Skeletal muscle satellite cell (primary cell): ENCODE results near the gene NHLH1.

ENCODE experiments used
- H3K27me3 ChIP-seq: 2 replicates; pipeline ENCODE4 v1.7.0; 2013; ENCODE audit warnings: low read length; ENCODE audit not compliant: control insufficient read depth, insufficient read depth
- H3K36me3 ChIP-seq: 2 replicates; pipeline ENCODE4 v1.7.0; 2013; ENCODE audit warnings: mild to moderate bottlenecking, control low read depth, low read length; ENCODE audit not compliant: insufficient read depth
- H3K4me1 ChIP-seq: 2 replicates; pipeline ENCODE4 v1.7.0; 2013; ENCODE audit warnings: low read length; ENCODE audit not compliant: control insufficient read depth, insufficient read depth
- H3K4me2 ChIP-seq: 2 replicates; pipeline ENCODE4 v1.7.0; 2013; ENCODE audit warnings: mild to moderate bottlenecking, low read length
- H3K4me3 ChIP-seq: 2 replicates; pipeline ENCODE4 v1.7.0; 2013; ENCODE audit warnings: low read length
- H3K9ac ChIP-seq: 2 replicates; pipeline ENCODE4 v1.7.0; 2013; ENCODE audit warnings: mild to moderate bottlenecking, low read depth, low read length, moderate library complexity
- H3K9me3 ChIP-seq: replicated peaks from 2 replicates; pipeline ENCODE4 v1.7.0; 2013; ENCODE audit warnings: mild to moderate bottlenecking, control low read depth, low read length

The NHLH1 gene

GRCh38 chr1:160397651-160398050 lies 30.8 kb downstream of the NHLH1 start:
- H3K4me2 ChIP-seq, result no peak overlapping the region
- H3K36me3 ChIP-seq, result no peaks in the 10 kb centered on the region
- H3K4me1 ChIP-seq, result peaks cover 3% of the 10 kb centered on the region
- H3K27me3 ChIP-seq, result peaks cover 64% of the 10 kb centered on the region
- H3K4me3 ChIP-seq, result no peak overlapping the region
- H3K9ac ChIP-seq, result no peak overlapping the region
- H3K9me3 ChIP-seq, result no peaks in the 10 kb centered on the region

GRCh38 chr1:160398823-160399222 lies 32.0 kb downstream of the NHLH1 start:
- no peaks in the 10 kb centered on the region for H3K9me3 ChIP-seq
- no peak overlapping the region for H3K4me3 ChIP-seq
- H3K27me3 ChIP-seq, result peaks cover 75% of the 10 kb centered on the region
- no peak overlapping the region for H3K4me2 ChIP-seq
- peaks cover 3% of the 10 kb centered on the region for H3K4me1 ChIP-seq
- no peak overlapping the region for H3K9ac ChIP-seq
- H3K36me3 ChIP-seq, result no peaks in the 10 kb centered on the region

- Histone ChIP-seq H3K4me3 (peak overlapping the region; percentile 68), H3K9ac (peak overlapping the region; percentile 56), H3K27me3 (peaks cover 84% of the 10 kb centered on the region)
Observed at GRCh38 chr1:160399544-160400222, 32.8 kb downstream of the NHLH1 start.

GRCh38 chr1:160400223-160400645 lies 33.4 kb downstream of the NHLH1 start, which contains the start of gene VANGL2:
Gene VANGL2, plus strand, starts transcription at chr1:160400564. Its CDS starts 15,274 bp downstream, at chr1:160415838.
- Histone ChIP-seq H3K36me3 (no peaks in the 10 kb centered on the region), H3K27me3 (peaks cover 84% of the 10 kb centered on the region), H3K4me3 (peak within 1 kb of the TSS; percentile 68), H3K4me2 (peak within 1 kb of the TSS; percentile 79), H3K9me3 (no peaks in the 10 kb centered on the region), H3K9ac (peak within 1 kb of the TSS; percentile 56), H3K4me1 (peaks cover 3% of the 10 kb centered on the region)

More at GRCh38 chr1:160399544-160400222, 32.8 kb downstream of the NHLH1 start:
- H3K4me1 ChIP-seq, result peaks cover 3% of the 10 kb centered on the region
- H3K9me3 ChIP-seq, result no peaks in the 10 kb centered on the region
- H3K36me3 ChIP-seq, result no peaks in the 10 kb centered on the region
- peak overlapping the region; percentile 79 for H3K4me2 ChIP-seq

DNA sequence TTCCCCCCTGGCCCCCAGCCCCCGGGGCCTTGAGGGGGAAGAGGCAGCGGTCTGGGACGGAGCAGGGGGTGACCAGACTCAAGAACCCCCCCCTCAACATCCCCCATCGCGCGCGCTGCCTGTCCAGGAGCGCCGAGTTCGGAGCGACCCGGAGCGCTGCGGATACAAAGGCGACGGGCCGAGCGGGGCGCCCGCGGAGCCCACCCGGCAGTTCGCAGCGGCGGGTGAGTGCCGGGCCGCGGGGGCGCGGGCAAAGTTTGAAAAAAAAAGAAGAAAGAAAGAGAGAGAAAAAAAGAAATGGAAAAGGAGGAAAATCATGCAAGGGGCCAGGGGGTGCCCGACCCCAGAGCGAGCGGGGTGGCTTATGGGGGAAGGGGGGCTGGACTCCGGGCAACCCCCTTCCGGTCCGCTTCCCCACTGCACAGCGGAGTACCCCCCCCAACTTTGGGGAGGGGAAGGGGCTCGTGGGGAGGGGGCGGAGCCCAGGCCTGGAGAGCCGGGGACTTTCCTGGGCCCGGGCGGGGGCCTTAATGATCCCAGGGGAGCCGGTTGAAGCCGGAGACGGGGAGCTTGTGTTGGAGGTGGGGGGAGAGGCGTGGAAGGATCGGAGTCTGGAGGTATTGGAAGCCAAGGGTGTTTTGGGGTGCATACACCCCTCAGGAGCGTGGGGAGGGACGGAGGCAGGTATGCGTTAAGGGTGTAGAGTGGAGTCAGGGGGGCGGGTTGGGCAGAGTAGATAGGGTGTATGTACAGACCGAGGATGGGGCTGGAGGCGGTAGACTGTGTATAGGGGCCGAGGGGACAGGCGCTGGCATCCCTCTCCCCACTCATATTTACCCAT lies 34.0 kb downstream of the NHLH1 start:
- H3K27me3 ChIP-seq, result peaks cover 83% of the 10 kb centered on the region

GRCh38 chr1:160401487-160401805 lies 34.6 kb downstream of the NHLH1 start:
- no peaks in the 10 kb centered on the region for H3K36me3 ChIP-seq
- H3K4me3 ChIP-seq, result no peak overlapping the region
- no peak overlapping the region for H3K4me2 ChIP-seq
- H3K27me3 ChIP-seq, result peaks cover 82% of the 10 kb centered on the region
- H3K9me3 ChIP-seq, result no peaks in the 10 kb centered on the region
- H3K9ac ChIP-seq, result no peak overlapping the region
- peaks cover 3% of the 10 kb centered on the region for H3K4me1 ChIP-seq

More for the DNA sequence above, 34.0 kb downstream of the NHLH1 start:
- Histone ChIP-seq H3K4me2 (peak overlapping the region; percentile 63), H3K4me1 (peaks cover 3% of the 10 kb centered on the region), H3K4me3 (peak overlapping the region; percentile 57), H3K9ac (peak overlapping the region; percentile 38), H3K36me3 (no peaks in the 10 kb centered on the region), H3K9me3 (no peaks in the 10 kb centered on the region)

GRCh38 chr1:160402001-160402795 lies 35.3 kb downstream of the NHLH1 start:
- H3K9me3 ChIP-seq, result no peaks in the 10 kb centered on the region
- peaks cover 3% of the 10 kb centered on the region for H3K4me1 ChIP-seq
- no peak overlapping the region for H3K4me2 ChIP-seq
- no peak overlapping the region for H3K4me3 ChIP-seq
- peaks cover 76% of the 10 kb centered on the region for H3K27me3 ChIP-seq
- no peak overlapping the region for H3K9ac ChIP-seq
- no peaks in the 10 kb centered on the region for H3K36me3 ChIP-seq

DNA sequence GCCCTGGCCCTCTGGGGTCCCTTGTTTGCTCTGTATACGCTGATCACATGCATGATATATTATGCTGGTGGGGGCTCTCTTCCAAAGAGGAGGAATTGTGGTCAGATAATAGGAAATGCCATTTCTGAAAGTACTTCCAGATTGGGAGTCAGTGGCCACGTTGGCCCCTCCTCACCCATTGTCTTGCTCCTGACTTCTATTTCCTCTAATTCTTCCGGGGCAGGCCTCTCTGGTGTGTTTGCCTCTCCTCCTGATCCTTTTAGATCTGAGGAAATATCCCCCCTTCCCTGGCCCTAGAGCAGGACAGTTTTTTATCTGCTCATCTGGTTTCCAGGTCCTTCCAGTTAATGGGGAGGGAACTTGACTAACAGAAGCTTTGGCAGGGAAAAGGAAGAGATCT lies 36.4 kb downstream of the NHLH1 start:
- Histone ChIP-seq H3K4me1 (peaks cover 3% of the 10 kb centered on the region), H3K9me3 (no peaks in the 10 kb centered on the region)

DNA sequence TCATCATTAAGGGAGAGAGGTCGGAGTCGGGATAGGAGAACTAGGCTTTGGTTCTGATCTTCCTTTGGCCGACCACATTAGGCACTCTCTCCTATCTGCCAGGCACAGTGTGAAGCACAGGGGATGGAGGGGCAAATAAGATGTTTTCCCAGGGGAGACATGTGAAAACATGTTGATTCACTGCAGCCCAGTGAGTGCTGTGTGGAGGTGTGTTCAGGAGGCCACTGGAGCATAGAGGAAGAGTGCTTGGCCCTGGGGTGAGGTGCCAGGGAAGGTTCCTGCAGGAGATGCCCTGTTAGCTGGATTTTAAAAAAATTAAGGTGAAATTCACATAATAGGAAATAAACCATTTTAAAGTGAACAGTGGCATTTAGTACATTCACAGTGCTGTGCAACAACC lies 37.2 kb downstream of the NHLH1 start:
- no peaks in the 10 kb centered on the region for H3K9me3 ChIP-seq
- no peaks in the 10 kb centered on the region for H3K36me3 ChIP-seq
- peaks cover 62% of the 10 kb centered on the region for H3K27me3 ChIP-seq
- H3K4me2 ChIP-seq, result no peak overlapping the region
- peaks cover 3% of the 10 kb centered on the region for H3K4me1 ChIP-seq
- no peak overlapping the region for H3K4me3 ChIP-seq
- H3K9ac ChIP-seq, result no peak overlapping the region

More for the DNA sequence above, 36.4 kb downstream of the NHLH1 start:
- Histone ChIP-seq H3K4me3 (no peak overlapping the region), H3K36me3 (no peaks in the 10 kb centered on the region), H3K4me2 (no peak overlapping the region), H3K9ac (no peak overlapping the region), H3K27me3 (peaks cover 67% of the 10 kb centered on the region)

DNA sequence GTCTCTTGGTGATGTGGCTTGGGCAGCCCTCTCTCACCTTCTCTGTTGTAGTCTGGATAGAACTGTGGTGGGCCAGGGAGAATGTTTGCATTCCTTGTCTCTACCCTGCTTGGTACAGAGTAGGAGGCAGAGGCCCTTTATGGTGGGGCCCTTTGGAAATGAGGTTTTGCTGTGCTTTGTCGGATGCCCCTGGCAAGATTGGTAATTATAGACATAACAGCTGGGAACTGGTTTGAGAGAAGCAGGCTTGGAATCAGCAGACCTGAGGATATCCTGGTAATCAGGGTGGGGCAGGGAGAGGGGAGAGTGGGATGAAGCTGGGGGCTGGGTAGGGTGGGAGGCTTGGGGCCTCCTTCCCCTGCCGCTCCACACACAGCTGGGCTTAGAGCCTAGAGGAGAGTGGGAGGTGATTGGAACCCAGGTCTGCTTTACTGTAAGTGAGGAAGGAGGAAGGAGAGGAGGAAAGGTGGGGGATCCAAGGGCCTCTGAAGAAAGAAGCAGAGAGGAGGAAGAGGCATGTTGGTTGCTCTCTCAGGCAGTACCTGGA lies 38.5 kb downstream of the NHLH1 start:
- H3K4me3 ChIP-seq, result no peak overlapping the region
- H3K4me1 ChIP-seq, result no peaks in the 10 kb centered on the region
- no peaks in the 10 kb centered on the region for H3K9me3 ChIP-seq
- H3K27me3 ChIP-seq, result peaks cover 62% of the 10 kb centered on the region
- H3K36me3 ChIP-seq, result no peaks in the 10 kb centered on the region
- no peak overlapping the region for H3K9ac ChIP-seq
- no peak overlapping the region for H3K4me2 ChIP-seq
